SIG-M5 treated with dmso at 0.1 percent for 504 hours (cell line): ENCODE measurements around the gene USP46.
A peak's percentile ranks its signal among the peaks of the same experiment; 100 is the strongest.

Experiments used
- DNase-seq: peaks from one replicate; lab custom pipeline; 2025; ENCODE audit not compliant: unreplicated experiment; lab: John Stamatoyannopoulos, UW

Gene USP46

DNA sequence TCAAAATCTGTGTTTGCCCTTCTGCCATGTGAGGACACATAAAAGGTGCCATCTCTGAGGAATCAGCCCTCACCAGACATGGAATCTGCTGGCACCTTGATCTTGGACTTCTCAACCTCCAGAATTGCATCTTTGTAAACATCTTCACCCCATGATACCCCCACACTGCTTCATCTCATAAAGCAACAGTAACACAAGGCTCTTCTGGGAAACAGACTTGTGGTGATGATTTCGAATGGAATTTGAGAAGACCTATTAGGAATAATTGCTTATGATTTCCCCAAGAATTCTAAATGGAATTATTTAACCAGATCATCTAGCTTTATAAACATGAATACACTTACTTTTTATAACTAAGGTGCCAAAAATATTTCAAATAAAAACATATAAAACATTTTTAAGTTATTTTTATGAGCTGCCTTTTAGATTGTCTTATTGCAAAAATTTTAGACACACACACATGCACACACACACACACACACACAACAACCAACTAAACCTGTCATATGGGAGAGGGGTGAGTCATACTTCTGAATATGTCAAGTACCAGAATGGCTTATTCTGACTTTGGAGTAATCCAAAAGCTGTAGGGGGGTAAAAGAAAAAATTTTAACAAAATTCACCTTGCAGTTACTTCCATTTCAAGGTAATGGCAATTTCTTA is 82.0 kb downstream of the USP46 start:
- no peak for DNase-seq

DNA sequence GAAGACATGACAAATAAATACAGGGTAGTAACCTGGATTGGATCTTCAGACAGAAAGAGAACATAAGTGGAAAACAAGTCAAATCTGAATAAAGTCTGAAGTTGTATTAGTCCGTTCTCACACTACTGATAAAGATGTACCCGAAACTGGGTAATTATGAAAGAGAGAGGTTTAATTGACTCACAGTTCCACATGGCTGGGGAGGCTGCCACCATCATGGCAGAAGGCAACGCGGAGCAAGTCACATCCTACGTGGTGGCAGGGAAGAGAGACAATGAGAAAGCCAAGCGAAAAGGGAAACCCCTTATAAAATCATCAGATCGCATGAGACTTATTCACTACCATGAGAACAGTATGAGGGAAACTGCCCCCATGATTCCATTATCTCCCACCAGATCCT is 82.8 kb downstream of the USP46 start:
- DNase-seq, result no peak

DNA sequence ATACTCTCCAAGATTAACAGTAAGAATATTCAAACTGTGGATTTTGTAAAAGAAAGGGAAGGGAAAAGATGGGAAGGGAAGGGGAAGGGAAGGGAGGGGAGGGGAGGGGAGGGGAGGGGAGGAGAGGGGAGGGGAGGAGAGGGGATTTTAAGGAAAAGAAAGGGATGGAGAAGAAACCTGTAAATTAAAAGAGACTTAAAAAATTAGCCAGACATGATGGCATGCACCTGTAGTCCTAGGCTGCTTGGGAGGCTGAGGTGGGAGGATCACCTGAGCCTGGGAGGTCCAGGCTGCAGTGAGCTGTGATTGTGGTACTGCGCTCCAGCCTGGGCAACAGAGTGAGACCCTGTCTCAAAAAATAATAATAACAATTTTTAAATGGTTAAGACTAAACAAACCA is 83.7 kb downstream of the USP46 start:
- DNase-seq, result no peak

DNA sequence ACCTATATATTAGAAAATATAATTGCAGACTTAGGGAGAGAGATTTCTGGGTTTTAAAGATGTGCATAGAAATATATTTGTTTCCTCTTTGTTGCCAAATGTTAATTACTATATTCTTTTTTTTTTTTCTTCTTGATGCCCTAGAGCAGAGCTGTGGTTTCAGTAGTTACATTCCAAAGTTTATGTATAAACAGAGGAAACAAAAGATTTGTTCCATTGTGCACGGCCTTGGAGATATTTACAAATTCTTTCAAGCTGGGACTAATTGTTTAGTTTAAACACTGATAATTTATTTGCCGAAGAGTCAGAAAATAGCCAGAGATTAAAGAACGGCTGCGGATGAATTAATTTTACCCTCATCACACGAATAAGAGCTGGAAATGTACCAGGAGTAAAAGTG is 85.1 kb downstream of the USP46 start:
- DNase-seq, result no peak

DNA sequence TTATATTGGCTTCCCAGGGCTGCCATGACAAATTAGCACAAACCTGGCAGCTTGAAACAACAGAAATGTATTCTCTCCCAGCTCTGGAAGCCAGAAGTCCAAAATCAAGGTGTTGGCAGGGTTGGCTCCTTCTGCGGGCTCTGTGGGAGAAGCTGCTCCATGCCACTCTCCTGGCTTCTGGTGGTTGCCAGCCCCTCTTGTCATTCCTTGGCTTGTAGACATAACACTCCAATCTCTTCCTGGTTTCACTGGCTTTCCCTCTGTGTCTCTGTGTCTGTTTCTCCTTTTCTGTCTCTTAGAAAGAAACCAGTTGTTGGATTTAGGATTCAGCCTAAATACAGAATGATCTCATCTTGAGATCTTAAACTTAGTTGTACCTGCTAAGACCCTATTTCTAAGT is 85.5 kb downstream of the USP46 start:
- no peak for DNase-seq

DNA sequence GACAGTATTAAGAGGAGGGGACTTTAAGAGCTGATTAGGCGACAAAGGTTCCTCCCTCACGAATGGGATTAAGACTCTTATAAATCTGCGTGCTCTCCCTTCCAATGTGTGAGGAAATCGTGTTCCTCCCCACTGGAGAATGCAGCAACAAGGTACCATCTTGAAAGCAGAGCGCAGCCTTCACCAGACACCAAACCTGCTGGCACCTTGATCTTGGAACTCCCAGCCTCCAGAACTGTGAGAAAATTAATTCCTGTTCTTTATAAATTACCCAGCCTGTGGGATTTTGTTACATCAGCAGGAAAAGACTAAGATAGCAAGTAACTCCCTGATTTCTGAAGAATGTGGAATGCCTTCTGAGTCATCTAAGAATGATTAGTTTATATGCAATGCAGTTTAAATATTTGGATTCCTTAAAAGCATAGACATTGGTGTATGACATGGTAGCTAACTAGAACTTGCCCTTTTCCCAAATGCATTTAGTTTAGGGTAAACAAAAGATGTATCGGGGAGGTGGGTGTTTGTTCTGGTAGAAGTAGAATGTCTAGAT is 86.1 kb downstream of the USP46 start:
- no peak for DNase-seq

DNA sequence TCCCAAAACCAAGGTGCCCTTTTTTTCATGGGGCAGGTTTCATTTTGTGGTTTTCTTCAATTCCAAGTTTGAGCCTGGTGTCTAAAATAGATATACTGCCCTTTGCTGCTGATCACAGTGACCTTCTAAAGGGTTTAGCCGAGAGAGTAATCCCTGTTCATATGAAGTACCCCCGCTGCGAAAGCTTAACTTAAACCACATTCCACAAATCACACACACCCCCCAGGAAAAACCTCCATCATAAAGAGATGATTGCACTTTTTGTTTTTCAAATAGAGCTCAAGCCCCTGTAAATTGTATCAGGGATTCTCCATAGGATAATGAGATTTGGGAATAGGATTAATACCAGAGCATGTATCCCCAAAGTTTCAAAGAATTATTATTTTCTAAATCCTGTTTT is 90.8 kb downstream of the USP46 start:
- DNase-seq, result no peak

DNA sequence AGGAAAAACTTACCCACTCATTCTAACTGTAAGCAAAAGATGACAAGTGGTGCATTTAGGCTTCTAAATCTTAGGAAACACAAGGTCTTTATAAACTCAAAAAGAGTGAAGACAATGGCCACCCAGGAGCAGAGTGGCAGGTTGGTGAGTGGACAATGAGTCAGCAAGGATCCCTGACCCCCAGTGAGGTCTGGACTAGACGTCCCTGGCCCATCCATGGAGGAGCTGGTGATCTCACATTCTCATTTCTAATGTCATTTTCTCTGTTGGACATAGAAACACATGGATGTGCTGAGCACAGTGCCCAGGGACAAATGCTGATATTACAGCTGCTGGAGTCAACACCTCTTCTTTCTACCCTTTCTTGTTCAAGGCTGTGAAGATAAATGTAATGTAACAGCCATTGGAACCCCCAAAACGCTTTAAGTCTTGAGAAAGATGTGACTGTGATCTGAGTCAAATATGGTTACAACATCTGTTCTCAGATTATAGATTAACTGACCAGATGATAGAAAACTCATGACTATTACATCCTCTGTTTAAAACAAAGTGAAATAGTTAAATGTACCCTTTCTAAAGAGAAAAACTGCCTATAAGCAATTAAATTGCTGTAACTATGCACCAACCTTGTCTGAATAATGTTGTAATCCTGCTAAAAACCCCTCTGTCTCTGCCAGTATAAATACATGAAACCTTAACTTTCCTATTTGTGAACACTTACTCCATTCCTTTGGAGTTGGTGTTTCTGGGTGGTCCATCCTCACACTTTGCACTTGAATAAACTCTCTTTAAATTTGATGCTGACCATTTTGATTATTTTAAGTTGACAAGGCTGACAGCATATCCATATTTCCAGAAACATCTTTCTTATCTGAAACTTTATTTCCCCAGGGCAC is 92.7 kb downstream of the USP46 start:
- no peak for DNase-seq

DNA sequence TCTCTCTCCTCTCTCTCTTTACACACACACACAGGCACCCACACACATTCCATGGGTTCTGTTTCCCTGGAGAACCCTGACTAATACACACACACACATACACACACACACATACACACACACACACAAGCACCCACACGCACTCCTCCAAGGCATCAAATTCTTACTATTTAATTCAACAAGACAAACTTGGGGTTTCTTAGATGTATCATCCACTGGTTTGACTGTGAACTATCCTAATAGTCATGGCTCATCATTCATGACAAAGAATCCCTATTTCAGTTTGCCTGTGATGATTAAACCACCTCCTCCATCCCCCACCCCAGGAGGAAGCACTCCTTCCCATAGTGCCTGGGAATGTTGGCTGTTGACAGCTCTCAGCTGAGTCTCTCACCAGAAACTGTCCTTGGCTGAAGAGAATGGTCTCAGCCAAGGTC is 98.2 kb downstream of the USP46 start:
- DNase-seq, result no peak

DNA sequence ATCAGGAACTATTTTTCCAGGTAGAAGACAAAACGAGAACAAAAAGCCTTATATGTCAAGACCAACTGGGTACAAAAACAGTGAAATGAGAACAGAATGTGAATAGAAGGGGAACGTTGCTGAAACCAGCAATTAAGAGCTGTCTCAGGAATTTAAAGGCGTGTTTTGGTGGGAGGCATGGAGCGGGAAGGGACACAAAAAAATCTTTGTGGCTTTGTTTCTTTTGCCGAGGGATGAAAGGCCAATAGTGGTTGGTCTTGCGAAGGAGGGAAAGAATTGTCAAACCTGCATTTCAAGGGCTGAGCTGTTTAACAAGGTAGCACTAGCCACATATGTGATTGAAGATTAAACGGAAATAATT is 103.8 kb downstream of the USP46 start:
- no peak for DNase-seq

DNA sequence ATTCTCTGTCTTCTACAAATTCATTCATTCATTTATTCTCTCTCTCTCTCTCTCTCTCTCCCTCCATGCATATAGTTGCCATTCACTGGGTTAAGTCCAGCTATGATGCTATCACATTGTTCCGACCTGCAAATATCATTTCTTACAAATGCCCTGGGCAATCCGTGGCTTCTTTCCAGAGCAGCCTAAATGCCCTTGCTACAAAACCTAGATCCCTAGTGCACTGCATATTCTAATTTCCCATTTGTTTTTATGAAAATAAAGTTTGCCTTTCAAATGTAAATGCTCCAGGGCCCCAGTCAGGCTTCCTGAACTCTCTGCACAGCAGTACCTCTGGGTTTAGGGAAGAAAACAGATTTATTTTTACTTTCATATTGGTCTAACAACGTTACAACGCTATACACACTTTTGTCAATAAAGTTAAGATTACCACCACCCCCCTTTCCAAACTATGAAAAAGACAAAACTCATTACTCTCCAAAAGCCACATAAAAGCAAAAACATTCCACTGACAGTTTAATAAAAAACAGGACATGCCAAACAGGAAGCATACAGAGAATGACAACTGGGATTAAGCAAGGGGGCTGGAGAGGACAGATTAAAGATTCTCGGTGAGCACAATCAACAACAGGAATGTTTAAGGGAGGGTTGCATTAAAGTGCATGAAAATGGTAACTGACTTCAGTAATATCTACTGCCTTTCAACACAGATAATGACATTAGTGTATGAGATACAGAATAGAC is 104.3 kb downstream of the USP46 start:
- no peak for DNase-seq

DNA sequence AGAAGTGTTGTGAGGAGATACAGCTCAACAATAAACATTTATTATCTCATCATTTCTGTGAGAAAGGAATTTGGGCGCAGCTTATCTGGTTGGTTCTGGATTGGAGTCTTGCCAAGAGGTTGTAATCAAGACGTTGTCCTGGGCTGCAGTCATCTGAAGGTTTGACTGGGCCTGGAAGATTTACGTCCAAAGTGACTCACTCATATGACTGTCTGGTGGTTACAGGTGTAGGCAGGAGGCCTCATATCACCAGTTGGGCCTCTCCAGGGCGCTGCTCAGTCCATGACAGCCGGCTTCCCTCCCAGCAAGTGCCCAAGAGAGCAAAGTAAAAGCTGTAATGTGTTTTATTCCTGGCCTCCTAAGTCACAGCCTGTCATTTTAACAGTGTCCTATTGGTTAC is 106.3 kb downstream of the USP46 start:
- no peak for DNase-seq

DNA sequence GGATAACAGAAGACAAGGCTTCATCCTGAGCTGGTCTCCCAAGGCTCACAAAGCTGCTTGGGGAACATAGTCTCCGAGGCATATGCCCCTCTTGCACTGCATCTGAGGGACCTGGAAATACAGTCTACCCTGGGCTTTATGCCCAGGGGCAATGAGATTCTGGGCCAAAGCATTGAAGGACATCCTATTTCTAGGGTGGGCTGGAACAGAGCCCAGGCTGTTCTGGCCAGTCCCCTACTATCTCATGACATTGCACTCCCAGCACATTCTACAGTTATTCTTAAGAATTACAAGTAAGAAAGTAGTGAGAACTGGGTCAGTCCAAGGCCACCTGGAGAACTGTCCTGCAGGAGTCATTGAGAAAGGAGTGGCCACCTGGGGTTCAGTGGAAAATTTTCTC is 107.6 kb downstream of the USP46 start:
- no peak for DNase-seq

DNA sequence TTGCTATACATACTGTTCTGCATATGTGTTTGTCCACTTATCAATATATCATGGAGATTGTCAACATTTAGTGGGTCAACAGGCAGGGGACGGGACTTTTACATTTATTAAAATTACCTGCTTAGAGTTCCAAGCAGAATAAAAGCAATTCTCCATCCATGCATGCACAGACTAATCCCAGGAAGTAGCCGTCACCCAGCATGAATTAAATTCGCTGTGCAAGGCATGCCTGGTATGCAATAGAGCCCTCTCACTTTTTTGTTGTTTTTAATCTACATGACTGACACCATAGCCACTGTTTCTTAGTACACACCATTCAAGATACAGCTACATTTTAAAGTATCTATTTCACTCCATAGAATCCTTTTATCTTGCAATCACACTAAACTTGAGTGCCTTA is 108.9 kb downstream of the USP46 start:
- no peak for DNase-seq

DNA sequence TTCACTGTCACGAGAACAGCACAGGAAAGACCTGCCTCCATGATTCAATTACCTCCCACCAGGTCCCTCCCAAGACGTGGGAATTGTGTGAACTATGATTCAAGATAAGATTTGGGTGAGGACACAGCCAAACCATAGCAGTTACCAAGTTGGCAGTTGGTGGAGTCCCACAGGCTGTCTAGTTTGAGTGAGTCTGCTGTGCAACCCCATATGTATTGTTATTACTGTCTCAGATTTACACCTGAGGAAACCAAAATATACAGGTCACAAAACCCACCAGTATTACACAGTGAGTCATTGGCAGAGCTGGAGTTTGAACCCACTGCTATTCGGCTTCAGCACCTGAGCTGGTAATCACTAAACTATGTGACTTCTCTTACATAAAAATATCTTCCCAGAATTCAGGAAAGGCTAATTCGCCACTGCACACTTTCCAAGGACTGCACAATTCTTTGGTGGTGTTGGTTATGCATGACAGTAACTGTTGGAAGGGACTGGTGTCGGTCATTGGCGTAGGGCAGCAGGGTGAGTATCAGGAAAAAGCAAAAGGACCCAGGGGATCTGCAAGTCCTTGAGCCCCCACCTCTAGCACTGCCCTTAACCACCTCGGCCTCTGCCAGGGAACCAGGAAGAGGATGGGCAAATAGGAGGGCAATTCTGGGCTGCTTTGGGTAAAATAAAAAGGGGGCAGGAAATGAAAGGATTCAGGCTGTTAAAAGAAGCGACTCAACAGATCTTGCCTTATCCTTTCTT is 110.1 kb downstream of the USP46 start:
- DNase-seq, result no peak

DNA sequence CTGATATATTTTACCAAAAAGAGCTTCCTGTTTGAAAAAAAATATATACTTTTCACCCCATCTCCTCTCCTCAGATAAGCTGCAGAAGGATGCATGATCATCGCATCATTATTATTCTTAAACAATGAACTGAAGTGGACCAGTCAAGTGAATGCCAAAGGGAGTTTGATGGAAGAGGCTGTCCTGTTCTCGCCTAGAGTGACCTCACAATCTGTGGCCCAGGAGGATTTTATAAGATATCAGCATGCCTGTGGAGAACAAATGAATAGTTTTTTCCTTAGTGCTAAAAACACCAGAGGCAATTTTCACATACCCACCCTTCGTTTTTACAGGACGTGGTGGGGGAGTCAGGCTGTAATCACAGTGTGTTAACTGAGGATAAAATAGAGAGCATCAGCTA is 112.7 kb downstream of the USP46 start:
- no peak for DNase-seq

DNA sequence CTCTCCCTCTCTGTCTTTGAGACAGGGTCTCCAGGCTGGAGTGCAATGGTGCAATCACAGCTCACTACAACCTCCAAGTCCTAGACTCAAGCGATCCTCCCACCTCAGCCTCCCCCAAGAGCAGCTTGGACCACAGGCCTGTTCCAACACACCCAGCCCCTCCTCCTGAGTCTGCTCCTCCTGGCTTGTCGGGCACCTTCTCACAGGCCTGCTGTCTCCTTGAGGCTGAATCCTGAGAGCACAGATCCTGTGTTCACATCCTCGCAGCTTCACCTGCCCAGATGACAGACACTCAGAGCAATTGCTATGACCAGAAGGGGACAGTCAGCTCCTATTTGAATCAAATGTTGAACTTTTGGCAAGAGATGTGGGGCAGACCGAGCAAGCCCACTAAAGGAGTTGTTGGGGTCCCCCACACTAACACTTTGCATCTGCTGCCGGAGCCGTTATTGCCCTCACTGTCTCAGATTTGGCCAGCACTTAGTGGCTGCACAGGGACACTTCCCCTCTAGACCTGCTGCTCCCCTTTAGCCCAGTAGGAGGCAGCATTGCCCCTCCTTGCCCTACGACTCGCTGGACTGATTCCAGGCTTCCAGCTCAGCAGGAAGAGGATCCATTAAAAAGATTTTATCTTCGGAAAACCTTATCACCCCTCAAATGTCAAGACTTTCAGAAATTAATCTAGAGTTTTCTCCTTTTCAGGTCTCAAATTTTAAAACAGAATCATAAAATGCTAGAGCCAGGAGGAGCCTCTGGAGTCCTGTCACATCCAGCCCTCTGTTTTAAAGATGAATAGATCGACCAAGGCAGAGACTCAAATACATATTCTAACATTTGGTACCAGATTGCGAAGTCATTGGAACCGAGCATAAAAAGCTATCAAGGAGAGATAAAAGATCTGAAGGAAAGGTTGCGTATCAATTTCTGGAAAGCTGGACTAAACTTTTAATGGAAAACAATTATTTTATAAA is 113.7 kb downstream of the USP46 start:
- DNase-seq, result peak; percentile 31
